ENCODE data around the gene ELP4.

DNA sequence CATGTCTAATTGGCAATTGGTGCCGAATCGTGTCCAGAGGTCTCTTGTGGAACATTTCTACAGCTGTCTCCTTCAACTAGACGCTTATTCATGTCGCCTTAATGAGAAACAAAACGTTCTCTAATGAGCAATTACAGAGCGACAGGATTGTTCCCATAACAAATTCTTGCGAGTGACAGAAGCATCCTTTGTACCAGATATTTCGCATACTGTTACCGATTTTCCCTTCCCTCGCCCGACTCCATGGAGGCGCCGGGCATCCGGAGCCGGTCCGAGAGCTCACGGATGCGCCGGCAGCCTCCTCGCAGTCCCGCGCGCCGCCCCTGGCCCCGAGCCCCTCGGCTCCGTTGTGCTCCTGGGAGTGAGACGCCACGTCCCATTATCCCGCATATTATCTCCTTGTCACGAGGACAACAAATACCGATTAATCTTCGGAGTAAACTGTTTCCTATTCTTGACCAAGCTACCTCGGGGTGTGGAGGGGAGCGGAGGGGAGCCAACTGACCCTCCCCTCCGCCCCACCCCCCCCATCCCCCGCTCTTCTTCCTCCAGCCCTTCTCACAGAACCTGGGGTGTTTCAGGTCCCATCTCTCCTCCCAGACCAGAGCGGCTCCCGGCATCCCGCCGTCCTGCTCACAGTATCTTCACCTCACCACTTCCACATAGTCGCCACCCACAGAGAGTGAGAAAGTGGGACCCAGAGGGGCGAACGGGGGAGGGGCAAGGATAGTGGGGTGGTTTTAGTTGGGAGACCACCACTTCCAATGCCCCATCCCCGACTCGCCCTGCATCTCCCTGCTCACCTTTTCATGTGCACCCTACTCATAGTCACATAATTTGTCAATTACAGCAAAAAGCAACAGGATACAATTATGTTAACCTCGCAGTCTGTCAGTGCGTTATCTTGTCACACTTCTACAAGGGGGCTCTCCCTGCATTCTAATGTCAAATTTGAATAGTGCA is 290.1 kb downstream of the ELP4 start:
- TF ChIP-seq, protein P1, sequence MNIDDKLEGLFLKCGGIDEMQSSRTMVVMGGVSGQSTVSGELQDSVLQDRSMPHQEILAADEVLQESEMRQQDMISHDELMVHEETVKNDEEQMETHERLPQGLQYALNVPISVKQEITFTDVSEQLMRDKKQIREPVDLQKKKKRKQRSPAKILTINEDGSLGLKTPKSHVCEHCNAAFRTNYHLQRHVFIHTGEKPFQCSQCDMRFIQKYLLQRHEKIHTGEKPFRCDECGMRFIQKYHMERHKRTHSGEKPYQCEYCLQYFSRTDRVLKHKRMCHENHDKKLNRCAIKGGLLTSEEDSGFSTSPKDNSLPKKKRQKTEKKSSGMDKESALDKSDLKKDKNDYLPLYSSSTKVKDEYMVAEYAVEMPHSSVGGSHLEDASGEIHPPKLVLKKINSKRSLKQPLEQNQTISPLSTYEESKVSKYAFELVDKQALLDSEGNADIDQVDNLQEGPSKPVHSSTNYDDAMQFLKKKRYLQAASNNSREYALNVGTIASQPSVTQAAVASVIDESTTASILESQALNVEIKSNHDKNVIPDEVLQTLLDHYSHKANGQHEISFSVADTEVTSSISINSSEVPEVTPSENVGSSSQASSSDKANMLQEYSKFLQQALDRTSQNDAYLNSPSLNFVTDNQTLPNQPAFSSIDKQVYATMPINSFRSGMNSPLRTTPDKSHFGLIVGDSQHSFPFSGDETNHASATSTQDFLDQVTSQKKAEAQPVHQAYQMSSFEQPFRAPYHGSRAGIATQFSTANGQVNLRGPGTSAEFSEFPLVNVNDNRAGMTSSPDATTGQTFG (tag by site-specific recombination; IDR thresholded peaks at IDR 0.05; ENCODE audit: borderline replicate concordance) = no peak
- TF ChIP-seq, protein P2, sequence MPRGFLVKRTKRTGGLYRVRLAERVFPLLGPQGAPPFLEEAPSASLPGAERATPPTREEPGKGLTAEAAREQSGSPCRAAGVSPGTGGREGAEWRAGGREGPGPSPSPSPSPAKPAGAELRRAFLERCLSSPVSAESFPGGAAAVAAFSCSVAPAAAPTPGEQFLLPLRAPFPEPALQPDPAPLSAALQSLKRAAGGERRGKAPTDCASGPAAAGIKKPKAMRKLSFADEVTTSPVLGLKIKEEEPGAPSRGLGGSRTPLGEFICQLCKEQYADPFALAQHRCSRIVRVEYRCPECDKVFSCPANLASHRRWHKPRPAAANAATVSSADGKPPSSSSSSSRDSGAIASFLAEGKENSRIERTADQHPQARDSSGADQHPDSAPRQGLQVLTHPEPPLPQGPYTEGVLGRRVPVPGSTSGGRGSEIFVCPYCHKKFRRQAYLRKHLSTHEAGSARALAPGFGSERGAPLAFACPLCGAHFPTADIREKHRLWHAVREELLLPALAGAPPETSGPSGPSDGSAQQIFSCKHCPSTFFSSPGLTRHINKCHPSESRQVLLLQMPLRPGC (tag by site-specific recombination; IDR thresholded peaks at IDR 0.05) = no peak
- TF ChIP-seq, protein P3, sequence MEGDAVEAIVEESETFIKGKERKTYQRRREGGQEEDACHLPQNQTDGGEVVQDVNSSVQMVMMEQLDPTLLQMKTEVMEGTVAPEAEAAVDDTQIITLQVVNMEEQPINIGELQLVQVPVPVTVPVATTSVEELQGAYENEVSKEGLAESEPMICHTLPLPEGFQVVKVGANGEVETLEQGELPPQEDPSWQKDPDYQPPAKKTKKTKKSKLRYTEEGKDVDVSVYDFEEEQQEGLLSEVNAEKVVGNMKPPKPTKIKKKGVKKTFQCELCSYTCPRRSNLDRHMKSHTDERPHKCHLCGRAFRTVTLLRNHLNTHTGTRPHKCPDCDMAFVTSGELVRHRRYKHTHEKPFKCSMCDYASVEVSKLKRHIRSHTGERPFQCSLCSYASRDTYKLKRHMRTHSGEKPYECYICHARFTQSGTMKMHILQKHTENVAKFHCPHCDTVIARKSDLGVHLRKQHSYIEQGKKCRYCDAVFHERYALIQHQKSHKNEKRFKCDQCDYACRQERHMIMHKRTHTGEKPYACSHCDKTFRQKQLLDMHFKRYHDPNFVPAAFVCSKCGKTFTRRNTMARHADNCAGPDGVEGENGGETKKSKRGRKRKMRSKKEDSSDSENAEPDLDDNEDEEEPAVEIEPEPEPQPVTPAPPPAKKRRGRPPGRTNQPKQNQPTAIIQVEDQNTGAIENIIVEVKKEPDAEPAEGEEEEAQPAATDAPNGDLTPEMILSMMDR (tag by site-specific recombination; IDR thresholded peaks at IDR 0.05) = no peak
- TF ChIP-seq ZNF423 (tag by site-specific recombination; IDR thresholded peaks at IDR 0.05) = no peak
- no peak for TF ChIP-seq ZNF140 (tag by site-specific recombination; IDR thresholded peaks at IDR 0.05)
- TF ChIP-seq, protein P4, sequence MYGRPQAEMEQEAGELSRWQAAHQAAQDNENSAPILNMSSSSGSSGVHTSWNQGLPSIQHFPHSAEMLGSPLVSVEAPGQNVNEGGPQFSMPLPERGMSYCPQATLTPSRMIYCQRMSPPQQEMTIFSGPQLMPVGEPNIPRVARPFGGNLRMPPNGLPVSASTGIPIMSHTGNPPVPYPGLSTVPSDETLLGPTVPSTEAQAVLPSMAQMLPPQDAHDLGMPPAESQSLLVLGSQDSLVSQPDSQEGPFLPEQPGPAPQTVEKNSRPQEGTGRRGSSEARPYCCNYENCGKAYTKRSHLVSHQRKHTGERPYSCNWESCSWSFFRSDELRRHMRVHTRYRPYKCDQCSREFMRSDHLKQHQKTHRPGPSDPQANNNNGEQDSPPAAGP (tag by site-specific recombination; IDR thresholded peaks at IDR 0.05) = no peak
- TF ChIP-seq, protein P5, sequence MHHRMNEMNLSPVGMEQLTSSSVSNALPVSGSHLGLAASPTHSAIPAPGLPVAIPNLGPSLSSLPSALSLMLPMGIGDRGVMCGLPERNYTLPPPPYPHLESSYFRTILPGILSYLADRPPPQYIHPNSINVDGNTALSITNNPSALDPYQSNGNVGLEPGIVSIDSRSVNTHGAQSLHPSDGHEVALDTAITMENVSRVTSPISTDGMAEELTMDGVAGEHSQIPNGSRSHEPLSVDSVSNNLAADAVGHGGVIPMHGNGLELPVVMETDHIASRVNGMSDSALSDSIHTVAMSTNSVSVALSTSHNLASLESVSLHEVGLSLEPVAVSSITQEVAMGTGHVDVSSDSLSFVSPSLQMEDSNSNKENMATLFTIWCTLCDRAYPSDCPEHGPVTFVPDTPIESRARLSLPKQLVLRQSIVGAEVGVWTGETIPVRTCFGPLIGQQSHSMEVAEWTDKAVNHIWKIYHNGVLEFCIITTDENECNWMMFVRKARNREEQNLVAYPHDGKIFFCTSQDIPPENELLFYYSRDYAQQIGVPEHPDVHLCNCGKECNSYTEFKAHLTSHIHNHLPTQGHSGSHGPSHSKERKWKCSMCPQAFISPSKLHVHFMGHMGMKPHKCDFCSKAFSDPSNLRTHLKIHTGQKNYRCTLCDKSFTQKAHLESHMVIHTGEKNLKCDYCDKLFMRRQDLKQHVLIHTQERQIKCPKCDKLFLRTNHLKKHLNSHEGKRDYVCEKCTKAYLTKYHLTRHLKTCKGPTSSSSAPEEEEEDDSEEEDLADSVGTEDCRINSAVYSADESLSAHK (tag by site-specific recombination; IDR thresholded peaks at IDR 0.05) = no peak
- TF ChIP-seq ZNF660 (tag by site-specific recombination; IDR thresholded peaks at IDR 0.05) = no peak
- TF ChIP-seq, protein P6, sequence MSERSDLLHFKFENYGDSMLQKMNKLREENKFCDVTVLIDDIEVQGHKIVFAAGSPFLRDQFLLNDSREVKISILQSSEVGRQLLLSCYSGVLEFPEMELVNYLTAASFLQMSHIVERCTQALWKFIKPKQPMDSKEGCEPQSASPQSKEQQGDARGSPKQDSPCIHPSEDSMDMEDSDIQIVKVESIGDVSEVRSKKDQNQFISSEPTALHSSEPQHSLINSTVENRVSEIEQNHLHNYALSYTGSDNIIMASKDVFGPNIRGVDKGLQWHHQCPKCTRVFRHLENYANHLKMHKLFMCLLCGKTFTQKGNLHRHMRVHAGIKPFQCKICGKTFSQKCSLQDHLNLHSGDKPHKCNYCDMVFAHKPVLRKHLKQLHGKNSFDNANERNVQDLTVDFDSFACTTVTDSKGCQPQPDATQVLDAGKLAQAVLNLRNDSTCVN (tag by site-specific recombination; optimal IDR thresholded peaks at IDR 0.05) = no peak
- TF ChIP-seq, protein P7, sequence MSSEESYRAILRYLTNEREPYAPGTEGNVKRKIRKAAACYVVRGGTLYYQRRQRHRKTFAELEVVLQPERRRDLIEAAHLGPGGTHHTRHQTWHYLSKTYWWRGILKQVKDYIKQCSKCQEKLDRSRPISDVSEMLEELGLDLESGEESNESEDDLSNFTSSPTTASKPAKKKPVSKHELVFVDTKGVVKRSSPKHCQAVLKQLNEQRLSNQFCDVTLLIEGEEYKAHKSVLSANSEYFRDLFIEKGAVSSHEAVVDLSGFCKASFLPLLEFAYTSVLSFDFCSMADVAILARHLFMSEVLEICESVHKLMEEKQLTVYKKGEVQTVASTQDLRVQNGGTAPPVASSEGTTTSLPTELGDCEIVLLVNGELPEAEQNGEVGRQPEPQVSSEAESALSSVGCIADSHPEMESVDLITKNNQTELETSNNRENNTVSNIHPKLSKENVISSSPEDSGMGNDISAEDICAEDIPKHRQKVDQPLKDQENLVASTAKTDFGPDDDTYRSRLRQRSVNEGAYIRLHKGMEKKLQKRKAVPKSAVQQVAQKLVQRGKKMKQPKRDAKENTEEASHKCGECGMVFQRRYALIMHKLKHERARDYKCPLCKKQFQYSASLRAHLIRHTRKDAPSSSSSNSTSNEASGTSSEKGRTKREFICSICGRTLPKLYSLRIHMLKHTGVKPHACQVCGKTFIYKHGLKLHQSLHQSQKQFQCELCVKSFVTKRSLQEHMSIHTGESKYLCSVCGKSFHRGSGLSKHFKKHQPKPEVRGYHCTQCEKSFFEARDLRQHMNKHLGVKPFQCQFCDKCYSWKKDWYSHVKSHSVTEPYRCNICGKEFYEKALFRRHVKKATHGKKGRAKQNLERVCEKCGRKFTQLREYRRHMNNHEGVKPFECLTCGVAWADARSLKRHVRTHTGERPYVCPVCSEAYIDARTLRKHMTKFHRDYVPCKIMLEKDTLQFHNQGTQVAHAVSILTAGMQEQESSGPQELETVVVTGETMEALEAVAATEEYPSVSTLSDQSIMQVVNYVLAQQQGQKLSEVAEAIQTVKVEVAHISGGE (tag by site-specific recombination; conservative IDR thresholded peaks at IDR 0.05; ENCODE audit: low read depth) = no peak
- TF ChIP-seq ZNF311 (tag by site-specific recombination; IDR thresholded peaks at IDR 0.05; ENCODE audit: borderline replicate concordance) = no peak

All from HEK293 (cell line).